ENCODE measurements around the gene CARS1.
A peak's percentile ranks its signal among the peaks of the same experiment; 100 is the strongest.

CARS1 gene

GRCh38 chr11:3037040-3037944 is 19.9 kb downstream of the CARS1 start:
- peak; percentile 51 for DNase-seq

DNA sequence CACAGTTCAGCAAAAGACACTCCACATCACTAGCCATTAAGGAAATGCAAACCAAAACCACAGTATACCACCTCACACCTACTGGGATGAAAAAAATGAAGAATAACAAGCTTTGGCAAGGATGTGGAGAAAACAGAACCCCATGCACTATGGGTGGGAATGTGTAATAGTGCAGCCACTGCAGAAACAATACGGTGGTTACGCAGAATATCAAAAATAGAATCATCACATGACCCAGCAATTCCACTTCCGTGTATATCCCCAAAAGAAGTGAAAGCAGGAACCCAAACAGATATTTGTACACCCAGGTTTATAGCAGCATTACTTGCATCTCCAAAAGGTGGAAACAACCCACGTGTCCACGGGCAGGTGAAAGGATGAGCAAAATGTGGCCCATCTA is 20.8 kb downstream of the CARS1 start:
- DNase-seq: no peak

- DNase-seq: no peak
Observed at GRCh38 chr11:3035333-3035732, 21.9 kb downstream of the CARS1 start.

GRCh38 chr11:3030289-3031070 is 26.7 kb downstream of the CARS1 start:
- DNase-seq: no peak

- DNase-seq: no peak
Observed at GRCh38 chr11:3028813-3029212, 28.4 kb downstream of the CARS1 start.

- no peak for DNase-seq
Observed at GRCh38 chr11:3026803-3027202, 30.4 kb downstream of the CARS1 start.

DNA sequence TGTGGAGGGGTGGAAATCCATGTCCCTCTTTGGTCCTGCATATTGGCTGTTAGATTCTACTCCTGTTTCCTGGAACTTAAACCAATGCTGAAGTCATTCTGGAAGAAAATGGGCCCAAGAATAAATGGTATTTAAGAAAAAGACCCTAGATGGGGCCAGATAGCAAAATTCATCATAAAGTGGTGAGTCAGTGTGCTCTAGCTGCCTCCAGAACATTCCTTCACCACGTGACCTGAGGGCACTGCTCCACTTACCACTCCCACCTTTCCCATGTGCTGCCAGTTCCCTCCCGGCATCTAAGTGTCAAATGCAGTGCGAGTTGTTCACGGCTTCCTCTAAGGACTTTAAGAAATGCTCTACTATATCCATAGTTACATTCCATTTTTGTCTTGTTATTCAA is 34.2 kb downstream of the CARS1 start:
- DNase-seq: no peak

DNA sequence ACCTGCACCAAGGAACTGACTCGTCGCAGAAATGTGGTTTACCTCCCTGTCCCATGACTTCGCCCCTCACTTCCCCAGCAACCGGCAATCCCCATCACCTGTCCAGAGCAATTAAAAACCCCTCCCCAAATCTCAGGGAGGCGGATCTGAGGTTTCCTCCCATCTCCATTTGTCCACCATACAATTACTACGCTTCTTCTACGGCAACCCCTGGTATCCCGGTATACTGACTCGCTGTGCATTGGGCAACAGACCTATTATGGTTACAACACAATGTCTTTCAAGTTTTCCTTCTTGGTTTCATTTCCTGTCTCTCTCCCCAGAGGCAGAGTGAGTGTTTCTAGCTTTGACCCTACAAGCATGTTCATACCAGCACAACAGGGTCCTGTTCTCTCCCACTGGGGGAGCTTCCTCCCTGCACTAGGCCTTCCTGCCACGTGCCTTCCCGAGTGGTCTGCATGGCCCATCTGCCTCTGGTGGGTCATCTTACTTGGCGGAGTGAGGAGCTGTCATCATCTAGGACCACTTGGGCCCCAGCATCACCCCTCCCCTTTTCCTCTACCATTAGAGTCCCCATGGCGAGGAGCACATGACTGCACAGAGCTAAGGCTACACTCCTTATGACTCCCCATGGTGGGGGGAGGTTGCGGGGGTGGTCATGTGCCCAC is 34.8 kb downstream of the CARS1 start:
- DNase-seq: no peak

DNA sequence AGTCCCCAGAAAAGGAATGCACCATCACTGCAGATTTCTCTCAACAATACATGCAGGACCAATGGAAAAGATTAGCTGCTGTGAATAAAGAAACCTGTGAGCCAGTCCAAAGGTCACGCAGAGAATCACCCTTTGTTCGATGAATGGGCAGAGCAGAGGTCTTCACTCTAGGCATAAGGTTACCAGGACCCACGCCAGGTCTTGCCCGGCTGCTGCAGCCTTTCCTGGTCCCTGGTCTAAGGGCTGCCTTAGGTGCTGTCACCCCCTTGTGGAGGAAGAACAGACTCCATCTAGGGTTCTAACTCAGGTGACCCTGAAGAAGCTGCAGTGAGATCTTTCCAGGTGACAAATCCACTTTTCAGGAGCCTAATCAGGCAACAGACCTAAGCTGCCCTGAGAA is 36.1 kb downstream of the CARS1 start:
- DNase-seq: no peak

- no peak for DNase-seq
Observed at GRCh38 chr11:3020011-3020410, 37.2 kb downstream of the CARS1 start.

- DNase-seq: no peak
Observed at GRCh38 chr11:3018596-3018995, 38.6 kb downstream of the CARS1 start.

DNA sequence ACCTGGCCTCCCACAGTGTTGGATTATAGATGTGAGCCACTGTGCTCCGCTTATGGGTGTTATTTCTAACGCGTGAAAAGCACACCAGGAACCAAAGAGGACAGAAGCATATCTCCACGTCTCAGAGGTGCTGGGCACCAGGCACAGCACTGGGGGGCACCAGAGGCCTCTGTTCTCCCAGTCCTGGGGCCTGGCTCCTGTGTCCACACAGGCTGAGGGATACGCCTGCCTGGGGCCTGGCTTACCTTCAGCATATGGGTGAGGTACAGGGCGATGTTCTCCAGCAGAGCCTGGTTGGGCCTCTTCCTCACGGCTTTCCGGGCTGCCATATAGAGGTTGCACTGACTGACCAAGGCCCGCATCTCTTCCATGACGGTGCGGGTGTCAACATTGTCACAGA is 40.4 kb downstream of the CARS1 start:
- DNase-seq: no peak

DNA sequence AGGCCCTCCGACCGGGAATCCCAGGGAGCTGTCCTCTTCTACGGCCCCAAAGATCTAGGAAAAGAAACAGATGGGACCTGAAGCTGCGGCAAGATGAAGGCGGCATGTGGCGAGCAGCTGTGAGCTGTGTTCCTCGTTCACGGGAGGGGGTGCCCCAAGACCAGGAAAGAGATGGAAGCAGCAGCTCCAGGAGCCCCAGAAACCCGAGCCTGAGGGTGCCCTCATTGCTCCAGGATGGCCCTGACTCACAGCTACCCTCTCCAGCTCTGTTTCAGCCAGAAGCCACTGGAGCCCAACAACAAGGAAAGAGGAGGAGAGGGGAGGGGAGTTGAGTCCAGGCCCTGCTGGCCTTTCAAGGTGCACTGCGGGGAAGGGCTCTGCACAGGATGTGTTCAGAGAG is 41.4 kb downstream of the CARS1 start:
- DNase-seq: no peak

DNA sequence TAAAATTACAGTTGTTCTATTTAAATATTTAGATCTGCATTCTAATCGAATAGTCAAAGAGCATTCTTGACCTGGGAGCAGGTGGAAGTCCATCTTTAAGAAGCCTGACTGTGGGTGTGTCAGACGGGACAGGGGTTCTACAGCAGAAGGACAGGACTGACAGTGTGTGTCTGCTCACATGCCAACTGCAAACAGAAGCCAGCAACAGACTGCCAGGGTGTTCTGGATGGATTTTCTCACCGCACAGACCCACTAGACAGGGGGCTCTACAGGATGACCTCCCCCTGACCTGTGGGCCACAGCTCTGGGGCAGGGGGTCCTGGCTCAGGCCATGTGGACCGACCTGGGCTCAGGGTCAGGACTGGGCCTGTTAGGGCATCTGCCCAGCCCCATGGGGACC is 42.3 kb downstream of the CARS1 start:
- no peak for DNase-seq

DNA sequence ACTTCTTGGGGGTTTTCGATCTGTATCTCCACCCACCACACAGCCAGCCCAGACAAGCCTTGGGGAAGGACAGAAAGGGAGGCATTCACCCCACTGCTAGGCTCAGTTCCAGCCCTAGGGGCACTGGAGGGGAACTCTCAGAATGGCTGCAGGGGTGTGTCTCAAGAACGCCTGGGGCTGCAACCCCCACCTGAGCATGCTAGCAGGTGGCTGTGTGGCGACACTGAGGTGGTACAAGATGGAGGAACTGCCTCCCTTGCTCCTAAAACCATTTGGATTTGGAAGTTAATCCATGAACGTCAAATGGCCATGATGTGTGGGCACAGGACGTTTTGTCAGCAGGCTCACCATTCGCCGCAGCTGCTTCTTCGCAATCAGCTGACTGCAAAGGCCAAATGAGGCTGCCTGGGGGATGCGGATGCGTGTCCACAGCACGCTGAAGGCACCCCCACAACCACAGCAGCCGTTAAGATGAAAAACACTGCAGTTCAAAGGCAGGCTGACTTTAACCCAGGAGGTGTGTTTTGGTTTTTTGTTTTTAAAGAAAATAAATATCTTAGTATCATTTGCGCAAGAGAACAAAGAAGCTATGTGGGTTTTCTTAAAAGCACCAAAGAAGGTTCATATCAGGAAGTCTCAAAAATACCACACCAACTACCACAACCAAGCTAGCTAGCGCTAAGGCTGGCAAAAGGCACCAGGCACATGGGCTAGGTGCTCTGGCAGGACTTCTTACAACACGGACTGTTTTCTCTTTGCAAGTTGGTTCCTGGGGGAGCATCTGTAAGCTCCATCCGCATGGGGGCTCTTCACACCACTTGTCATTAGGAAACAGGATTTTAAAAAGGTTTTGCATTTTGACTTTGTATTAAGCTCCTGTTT is 42.9 kb downstream of the CARS1 start:
- DNase-seq: no peak

- DNase-seq: no peak
Observed at GRCh38 chr11:3011891-3012885, 45.0 kb downstream of the CARS1 start.

DNA sequence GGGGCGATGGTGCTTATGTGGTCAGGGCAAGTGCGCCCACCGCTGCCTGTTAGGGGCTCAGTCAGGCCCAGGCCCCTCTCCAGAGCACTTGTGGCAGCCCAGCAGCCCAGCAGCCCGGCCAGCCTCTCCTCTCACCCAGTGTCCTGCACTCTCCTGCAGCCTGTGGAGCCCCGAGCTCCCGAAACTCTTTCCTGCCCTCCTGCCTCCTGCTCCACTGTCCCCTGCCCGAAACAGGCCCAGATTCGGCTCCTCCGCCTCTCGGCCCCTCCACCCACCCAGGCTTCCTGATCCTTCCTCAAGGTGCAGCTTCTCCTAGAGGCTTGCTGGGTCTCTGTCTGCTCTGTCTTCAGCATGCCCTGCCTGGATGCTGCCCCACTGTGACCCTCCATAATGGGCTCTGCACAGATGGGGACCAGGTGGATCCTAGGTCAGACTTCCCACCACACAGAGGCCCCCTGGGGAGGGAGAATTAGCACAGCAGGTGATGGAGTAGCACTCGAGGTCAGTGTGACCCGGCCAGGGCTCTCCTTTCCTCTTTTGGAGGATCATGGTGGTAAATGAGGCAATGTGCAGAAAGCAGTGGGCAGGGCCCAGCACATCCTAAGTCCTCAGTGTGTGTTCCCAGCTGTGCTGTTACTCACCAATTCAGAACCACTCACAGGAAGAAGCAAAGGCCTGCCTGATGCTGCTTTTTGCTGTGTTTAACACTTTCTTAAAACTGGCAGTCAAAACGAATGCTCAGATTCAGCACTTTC is 46.5 kb downstream of the CARS1 start:
- no peak for DNase-seq

- no peak for DNase-seq
Observed at GRCh38 chr11:3010004-3010403, 47.2 kb downstream of the CARS1 start.

GRCh38 chr11:3009481-3009880 is 47.7 kb downstream of the CARS1 start:
- DNase-seq: no peak

DNA sequence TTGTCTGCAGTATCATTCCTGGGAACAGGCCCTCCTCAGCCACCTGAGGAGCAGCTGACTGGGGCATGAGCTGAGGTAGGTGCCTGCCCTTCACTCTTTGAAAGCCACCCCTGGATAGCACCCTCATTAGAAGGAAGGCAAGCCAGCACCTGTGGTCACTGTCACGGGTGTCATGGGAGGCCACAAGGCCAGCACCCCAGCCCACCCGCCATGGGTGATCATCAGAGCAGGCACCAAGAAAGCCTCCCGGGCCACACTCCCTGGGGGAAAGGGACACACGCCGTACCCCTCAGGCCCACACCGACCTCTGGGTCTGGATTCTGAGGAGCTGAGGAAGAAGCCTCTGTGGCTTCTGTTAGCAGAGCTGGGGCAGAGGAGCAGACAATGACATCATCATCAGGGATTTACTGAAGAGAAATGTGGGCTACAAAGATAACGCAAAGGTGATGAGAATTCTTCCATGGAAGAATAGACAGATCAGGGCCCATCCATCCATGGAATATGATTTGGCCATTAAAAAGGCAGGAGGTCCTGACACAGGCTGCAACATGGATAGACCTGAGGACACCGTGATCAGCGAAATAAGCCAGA is 48.4 kb downstream of the CARS1 start:
- DNase-seq: no peak

Measured in kidney glomerular epithelial cell (primary cell).